Right lobe of liver (tissue), 6 donors: ENCODE data around the gene ERVW-1. TPM values are rescaled to one million over a fixed set of nuclear protein-coding genes. Genes with fewer than 3 reads are reported as not detected.

Experiments
- ATAC-seq, 4 donors: fragments of 200-7000 bp; cut with Tn5 transposase; one replicate each; pipeline ENCODE4 v1.9.1; 2020; ENCODE audit warnings: mild to moderate bottlenecking in 4 of 4, moderate library complexity in 4 of 4
- DNase-seq, 3 donors: peaks; one replicate each; pipeline ENCODE4 v3.0.0-alpha.2; 2020
- H3K27ac ChIP-seq, 3 donors: fragments of 200-600 bp; one replicate each; pipeline ENCODE4 v1.8.0; 2022
- H3K27me3 ChIP-seq, 2 donors: fragments of 200-600 bp; one replicate each; pipeline ENCODE4 v1.8.0; 2022
- H3K36me3 ChIP-seq, 4 donors: fragments of 200-600 bp; sonication (generic) in 1 of 4; one replicate each; pipeline versions ENCODE4 v1.5.1 to v1.8.0; 2017 to 2022; ENCODE audit warnings: control low read depth in 1 of 4
- H3K4me1 ChIP-seq, 4 donors: fragments of 200-600 bp; sonication (generic) in 1 of 4; one replicate each; pipeline versions ENCODE4 v1.5.1 to v1.8.0; 2017 to 2022; ENCODE audit warnings: control low read depth in 1 of 4
- H3K4me3 ChIP-seq, 3 donors: fragments of 200-600 bp; one replicate each; pipeline ENCODE4 v1.8.0; 2022
- H3K9me3 ChIP-seq, 4 donors: fragments of 200-600 bp; sonication (generic) in 1 of 4; one replicate each; pipeline versions ENCODE4 v1.5.1 to v1.8.0; 2017 to 2022; ENCODE audit warnings: control low read depth in 1 of 4
- POLR2A ChIP-seq: fragments of 450-650 bp; IDR thresholded peaks from one replicate; pipeline ENCODE4 v1.6.1; 2017; ENCODE audit warnings: antibody characterized with exemption, mild to moderate bottlenecking
- WGBS: methylation state at CpG from one replicate; pipeline ENCODE4 v1.1.6; 2018; ENCODE audit warnings: low coverage, low lambda C conversion rate; ENCODE audit not compliant: insufficient coverage; ENCODE audit errors: missing lambda C conversion rate; 5-methylcytosine and 5-hydroxymethylcytosine counted together
- intact Hi-C, 2 donors: fragments of 100-400 bp; cut with DNase I; formaldehyde crosslinking; loops; one replicate each; pipeline versions ENCODE4 v1.11.2 to v1.14.1; 2022
- total RNA-seq, 6 experiments: library from RNA; depleted of rRNA in 2 of 6; stranded (reverse); fragments of >200 nt in 2 of 6; fragmentation: NEBNext Ultra II Directional in 3 of 6; extraction: Animal tissue kit (Norgen Biotek cat#: 25700) in 3 of 6; gene quantifications; one replicate each; pipeline versions ENCODE4 v1.1.0 to v1.2.4, GENCODE V29; 2016 to 2023
- TF ChIP-seq, protein P1 (sequence below), 4 donors: fragments of 200-600 bp in 3 of 4; fragments of 450-650 bp in 1 of 4; IDR thresholded peaks; one replicate each; pipeline versions ENCODE4 v1.5.1 to v1.8.0; 2016 to 2022; ENCODE audit warnings: antibody characterized with exemption in 4 of 4, mild to moderate bottlenecking in 2 of 4
- donor health status: DM: no; HTN: yes; CAD: no.
- donor health status: DM: no; HTN: no; CAD: no.
- donor health status: DM: no; HTN: no; CAD: no.
- donor health status: DM: no; HTN: yes; CAD: no.
- donor health status: DM: no; HTN: yes; CAD: no.

The ERVW-1 gene
- total RNA-seq, 6 experiments from 2014 or later = not detected

- Histone ChIP-seq H3K4me3 (no peak overlapping the region), H3K36me3 (peaks cover 0 to 3% (median 0%) of the 10 kb centered on the region in 4 donors), H3K27me3 (no peaks in the 10 kb centered on the region), H3K9me3 (no peaks in the 10 kb centered on the region), H3K4me1 (peaks cover 0 to 2% (median 0%) of the 10 kb centered on the region in 4 donors), H3K27ac (no peak overlapping the region)
- ATAC-seq (no peak), DNase-seq (no peak)
- intact Hi-C loops = no loop called here
- 69% methylated on average over 2 of the region's 2 CpGs for WGBS
- TF ChIP-seq, protein P1, sequence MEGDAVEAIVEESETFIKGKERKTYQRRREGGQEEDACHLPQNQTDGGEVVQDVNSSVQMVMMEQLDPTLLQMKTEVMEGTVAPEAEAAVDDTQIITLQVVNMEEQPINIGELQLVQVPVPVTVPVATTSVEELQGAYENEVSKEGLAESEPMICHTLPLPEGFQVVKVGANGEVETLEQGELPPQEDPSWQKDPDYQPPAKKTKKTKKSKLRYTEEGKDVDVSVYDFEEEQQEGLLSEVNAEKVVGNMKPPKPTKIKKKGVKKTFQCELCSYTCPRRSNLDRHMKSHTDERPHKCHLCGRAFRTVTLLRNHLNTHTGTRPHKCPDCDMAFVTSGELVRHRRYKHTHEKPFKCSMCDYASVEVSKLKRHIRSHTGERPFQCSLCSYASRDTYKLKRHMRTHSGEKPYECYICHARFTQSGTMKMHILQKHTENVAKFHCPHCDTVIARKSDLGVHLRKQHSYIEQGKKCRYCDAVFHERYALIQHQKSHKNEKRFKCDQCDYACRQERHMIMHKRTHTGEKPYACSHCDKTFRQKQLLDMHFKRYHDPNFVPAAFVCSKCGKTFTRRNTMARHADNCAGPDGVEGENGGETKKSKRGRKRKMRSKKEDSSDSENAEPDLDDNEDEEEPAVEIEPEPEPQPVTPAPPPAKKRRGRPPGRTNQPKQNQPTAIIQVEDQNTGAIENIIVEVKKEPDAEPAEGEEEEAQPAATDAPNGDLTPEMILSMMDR (IDR thresholded peaks at IDR 0.05) = no peak
Measured at GRCh38 chr7:92466682-92467081, 11.1 kb downstream of the ERVW-1 start.

- TF ChIP-seq, protein P1 (IDR thresholded peaks at IDR 0.05) = no peak
- TF ChIP-seq POLR2A = no peak
- Histone ChIP-seq H3K9me3 (no peaks in the 10 kb centered on the region), H3K27ac (no peak overlapping the region), H3K4me1 (peaks cover 0 to 7% (median 0%) of the 10 kb centered on the region in 4 donors), H3K4me3 (no peak overlapping the region), H3K36me3 (peaks cover 0 to 3% (median 0%) of the 10 kb centered on the region in 4 donors), H3K27me3 (no peaks in the 10 kb centered on the region)
- intact Hi-C loops = no loop called here
- 90% methylated on average over 3 of the region's 3 CpGs for WGBS
- ATAC-seq = no peak
- DNase-seq = no peak
Measured at GRCh38 chr7:92464515-92464914, 13.2 kb downstream of the ERVW-1 start.

DNA sequence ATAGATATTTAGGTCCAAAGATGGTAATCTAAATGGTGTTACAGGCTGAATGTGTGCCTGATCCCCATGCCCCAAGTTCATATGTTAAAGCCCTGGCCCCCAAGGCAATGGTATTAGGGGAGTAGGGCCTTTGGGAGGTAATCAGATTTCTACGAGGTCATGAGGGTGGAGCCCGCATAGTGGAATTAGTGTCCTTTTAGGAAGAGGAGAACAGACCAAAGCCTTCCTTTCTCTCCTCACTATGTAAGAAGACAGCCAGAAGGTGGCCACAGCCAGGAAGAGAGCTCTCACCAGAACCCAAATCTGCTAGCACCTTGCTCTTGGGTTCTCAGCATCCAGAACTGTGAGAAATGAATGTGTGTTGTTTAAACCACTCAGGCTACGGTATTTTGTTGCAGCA lies 15.2 kb downstream of the ERVW-1 start:
- intact Hi-C loops = no loop called here
- Histone ChIP-seq H3K27ac (no peak overlapping the region), H3K4me1 (peaks cover 0 to 7% (median 0%) of the 10 kb centered on the region in 4 donors), H3K36me3 (peaks cover 0 to 8% (median 0%) of the 10 kb centered on the region in 4 donors), H3K9me3 (no peaks in the 10 kb centered on the region), H3K4me3 (no peak overlapping the region), H3K27me3 (no peaks in the 10 kb centered on the region)
- TF ChIP-seq, protein P1 (IDR thresholded peaks at IDR 0.05) = no peak
- no peak for TF ChIP-seq POLR2A
- WGBS = 93% methylated on average over 3 of the region's 3 CpGs
- DNase-seq (no peak), ATAC-seq (no peak)

DNA sequence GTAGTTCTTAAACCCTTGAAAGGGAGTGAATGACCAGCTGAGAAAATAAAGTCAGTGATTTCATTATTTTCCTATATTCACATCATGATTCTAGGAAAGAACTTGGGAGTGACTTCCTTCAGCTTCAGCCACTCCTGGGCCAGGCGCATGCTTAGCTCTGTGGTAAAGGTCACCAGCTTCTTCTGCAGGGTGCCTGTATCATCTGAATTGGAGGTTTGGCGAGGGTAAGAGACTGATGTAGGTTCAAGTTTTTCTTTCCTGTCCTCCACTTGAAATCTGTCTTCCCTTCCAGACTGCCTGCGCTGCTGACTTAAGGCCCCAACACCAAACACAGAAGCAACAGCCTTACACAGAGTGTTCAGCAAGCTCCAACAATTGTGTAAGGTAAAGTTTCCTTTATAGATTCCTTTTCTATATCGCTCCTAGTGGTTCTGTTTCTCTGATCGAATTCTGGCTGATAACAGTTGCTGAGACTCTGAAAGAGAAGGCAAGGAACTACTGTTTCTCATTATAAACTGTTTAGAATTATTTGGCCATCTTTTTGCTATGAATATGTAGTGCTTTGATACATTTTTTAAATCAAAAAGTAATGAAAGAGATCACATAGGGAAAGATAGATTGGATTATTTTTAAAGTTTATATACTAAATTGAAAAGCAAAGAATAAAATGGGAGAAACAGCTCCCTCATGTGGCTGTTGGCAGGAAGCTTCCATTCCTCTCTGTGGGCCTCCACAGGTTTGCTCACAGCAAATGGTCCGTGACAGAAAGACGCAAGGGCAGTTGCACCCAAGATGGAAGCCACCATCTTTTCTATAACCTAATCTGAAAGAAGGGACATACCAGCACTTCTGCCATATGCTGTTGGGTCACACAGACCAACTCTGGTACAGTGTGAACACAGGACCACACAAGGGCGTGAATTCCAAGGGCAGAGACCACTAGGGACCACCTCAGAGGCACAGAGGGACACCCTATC lies 16.4 kb downstream of the ERVW-1 start:
- WGBS = 51% methylated on average over 8 of the region's 8 CpGs
- peak; percentile 74 to 86 (median 79) for ATAC-seq
- peaks cover 4 to 21% (median 8%) of the 10 kb centered on the region in 4 donors for H3K36me3 ChIP-seq
- no peaks in the 10 kb centered on the region for H3K9me3 ChIP-seq
- no peaks in the 10 kb centered on the region for H3K27me3 ChIP-seq
- no peak for DNase-seq
- intact Hi-C loops = no loop called here
- H3K4me3 ChIP-seq = no peak overlapping the region
- H3K27ac ChIP-seq = no peak overlapping the region
- TF ChIP-seq, protein P1 (IDR thresholded peaks at IDR 0.05) = peak; percentile 46 to 83 (median 80)
- no peak for TF ChIP-seq POLR2A
- H3K4me1 ChIP-seq = peaks cover 0 to 7% (median 0%) of the 10 kb centered on the region in 4 donors
